H1 (cell line): ENCODE data around the gene SLC7A11. TPM values are rescaled to one million over a fixed set of nuclear protein-coding genes. Genes with fewer than 3 reads are reported as not detected.

Source experiments
- ASH2L ChIP-seq: fragments of 200-600, 300-600 bp; sonication (generic); IDR thresholded peaks from one replicate; pipeline ENCODE4 v1.7.1; 2017; ENCODE audit warnings: low read length
- CREB1 ChIP-seq: IDR thresholded peaks from 2 replicates; pipeline ENCODE4 v1.6.1; 2012; ENCODE audit warnings: inconsistent platforms
- EP300 ChIP-seq, 2 experiments: IDR thresholded peaks; 1 replicate in 1 of 2; 2 replicates in 1 of 2; pipeline ENCODE4 v1.6.1; 2011 to 2012; ENCODE audit warnings: low read depth in 2 of 2, low read length in 2 of 2, mild to moderate bottlenecking in 2 of 2, borderline replicate concordance in 1 of 2, inconsistent platforms in 1 of 2, moderate library complexity in 1 of 2
- EZH2 ChIP-seq: fragments of 200-600 bp; sonication (generic); IDR thresholded peaks from 2 replicates; pipeline ENCODE4 v1.7.1; 2012; ENCODE audit warnings: low read depth, mild to moderate bottlenecking, moderate library complexity, low read length, inconsistent platforms; ENCODE audit not compliant: severe bottlenecking
- SP1 ChIP-seq: IDR thresholded peaks from 2 replicates; pipeline ENCODE4 v1.6.1; 2011; ENCODE audit warnings: low read depth, low read length
- ZNF274 ChIP-seq: IDR thresholded peaks from 2 replicates; pipeline ENCODE4 v1.7.0; 2012; ENCODE audit warnings: low read length, borderline replicate concordance; ENCODE audit errors: extremely low read depth
- polyA plus RNA-seq, 7 experiments: library from polyadenylated mRNA; depleted of rRNA in 3 of 7; stranded (reverse) in 5 of 7; unstranded in 2 of 7; fragments of >200 nt in 5 of 7; fragments of 200-250 nt in 2 of 7; gene quantifications; 1 replicate in 5 of 7; 2 replicates in 1 of 7; 4 replicates in 1 of 7; pipeline versions ENCODE4 v1.2.1 to v1.2.3, GENCODE V29; 2011 to 2013; ENCODE audit warnings: missing spikeins in 2 of 7, mixed read lengths in 2 of 7
- total RNA-seq: library from RNA; stranded (reverse); fragmentation: NEBNext Ultra II Directional; extraction: Animal tissue kit (Norgen Biotek cat#: 25700); gene quantifications from 2 replicates; pipeline ENCODE4 v1.2.1, GENCODE V29; 2021
- TF ChIP-seq, protein P1 (sequence below): fragments of 300-600 bp; sonication (generic); IDR thresholded peaks from 2 replicates; pipeline ENCODE4 v1.7.1; 2012; ENCODE audit warnings: low read length, moderate library complexity, mild to moderate bottlenecking, inconsistent platforms; ENCODE audit not compliant: insufficient replicate concordance

SLC7A11 gene
- total and polyA plus RNA-seq, 2 of the 8 experiments (the other 6 are each of a cell fraction or from before 2014, with no cell fraction given), result 6.6 to 17.0 TPM

DNA sequence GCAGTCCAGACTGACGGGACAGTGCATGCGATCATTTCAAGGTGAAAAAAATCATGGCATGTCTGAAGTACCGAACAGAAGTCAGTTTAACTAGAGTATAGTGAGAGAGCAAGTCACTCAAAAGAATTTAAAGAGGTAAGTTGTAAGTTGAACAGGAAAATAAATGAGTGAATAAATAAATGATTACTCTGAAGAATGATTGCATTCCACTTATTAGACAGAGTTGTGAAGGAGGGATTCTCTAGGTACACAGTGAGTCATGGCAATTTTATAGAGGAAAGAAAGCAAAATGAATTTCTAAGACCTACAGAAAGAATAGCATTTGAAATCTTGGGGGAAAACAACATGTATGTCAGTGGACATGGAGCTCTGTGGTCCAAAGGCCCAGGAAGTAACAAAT is 37.1 kb upstream of the SLC7A11 start (continued):
- TF ChIP-seq, protein P1, sequence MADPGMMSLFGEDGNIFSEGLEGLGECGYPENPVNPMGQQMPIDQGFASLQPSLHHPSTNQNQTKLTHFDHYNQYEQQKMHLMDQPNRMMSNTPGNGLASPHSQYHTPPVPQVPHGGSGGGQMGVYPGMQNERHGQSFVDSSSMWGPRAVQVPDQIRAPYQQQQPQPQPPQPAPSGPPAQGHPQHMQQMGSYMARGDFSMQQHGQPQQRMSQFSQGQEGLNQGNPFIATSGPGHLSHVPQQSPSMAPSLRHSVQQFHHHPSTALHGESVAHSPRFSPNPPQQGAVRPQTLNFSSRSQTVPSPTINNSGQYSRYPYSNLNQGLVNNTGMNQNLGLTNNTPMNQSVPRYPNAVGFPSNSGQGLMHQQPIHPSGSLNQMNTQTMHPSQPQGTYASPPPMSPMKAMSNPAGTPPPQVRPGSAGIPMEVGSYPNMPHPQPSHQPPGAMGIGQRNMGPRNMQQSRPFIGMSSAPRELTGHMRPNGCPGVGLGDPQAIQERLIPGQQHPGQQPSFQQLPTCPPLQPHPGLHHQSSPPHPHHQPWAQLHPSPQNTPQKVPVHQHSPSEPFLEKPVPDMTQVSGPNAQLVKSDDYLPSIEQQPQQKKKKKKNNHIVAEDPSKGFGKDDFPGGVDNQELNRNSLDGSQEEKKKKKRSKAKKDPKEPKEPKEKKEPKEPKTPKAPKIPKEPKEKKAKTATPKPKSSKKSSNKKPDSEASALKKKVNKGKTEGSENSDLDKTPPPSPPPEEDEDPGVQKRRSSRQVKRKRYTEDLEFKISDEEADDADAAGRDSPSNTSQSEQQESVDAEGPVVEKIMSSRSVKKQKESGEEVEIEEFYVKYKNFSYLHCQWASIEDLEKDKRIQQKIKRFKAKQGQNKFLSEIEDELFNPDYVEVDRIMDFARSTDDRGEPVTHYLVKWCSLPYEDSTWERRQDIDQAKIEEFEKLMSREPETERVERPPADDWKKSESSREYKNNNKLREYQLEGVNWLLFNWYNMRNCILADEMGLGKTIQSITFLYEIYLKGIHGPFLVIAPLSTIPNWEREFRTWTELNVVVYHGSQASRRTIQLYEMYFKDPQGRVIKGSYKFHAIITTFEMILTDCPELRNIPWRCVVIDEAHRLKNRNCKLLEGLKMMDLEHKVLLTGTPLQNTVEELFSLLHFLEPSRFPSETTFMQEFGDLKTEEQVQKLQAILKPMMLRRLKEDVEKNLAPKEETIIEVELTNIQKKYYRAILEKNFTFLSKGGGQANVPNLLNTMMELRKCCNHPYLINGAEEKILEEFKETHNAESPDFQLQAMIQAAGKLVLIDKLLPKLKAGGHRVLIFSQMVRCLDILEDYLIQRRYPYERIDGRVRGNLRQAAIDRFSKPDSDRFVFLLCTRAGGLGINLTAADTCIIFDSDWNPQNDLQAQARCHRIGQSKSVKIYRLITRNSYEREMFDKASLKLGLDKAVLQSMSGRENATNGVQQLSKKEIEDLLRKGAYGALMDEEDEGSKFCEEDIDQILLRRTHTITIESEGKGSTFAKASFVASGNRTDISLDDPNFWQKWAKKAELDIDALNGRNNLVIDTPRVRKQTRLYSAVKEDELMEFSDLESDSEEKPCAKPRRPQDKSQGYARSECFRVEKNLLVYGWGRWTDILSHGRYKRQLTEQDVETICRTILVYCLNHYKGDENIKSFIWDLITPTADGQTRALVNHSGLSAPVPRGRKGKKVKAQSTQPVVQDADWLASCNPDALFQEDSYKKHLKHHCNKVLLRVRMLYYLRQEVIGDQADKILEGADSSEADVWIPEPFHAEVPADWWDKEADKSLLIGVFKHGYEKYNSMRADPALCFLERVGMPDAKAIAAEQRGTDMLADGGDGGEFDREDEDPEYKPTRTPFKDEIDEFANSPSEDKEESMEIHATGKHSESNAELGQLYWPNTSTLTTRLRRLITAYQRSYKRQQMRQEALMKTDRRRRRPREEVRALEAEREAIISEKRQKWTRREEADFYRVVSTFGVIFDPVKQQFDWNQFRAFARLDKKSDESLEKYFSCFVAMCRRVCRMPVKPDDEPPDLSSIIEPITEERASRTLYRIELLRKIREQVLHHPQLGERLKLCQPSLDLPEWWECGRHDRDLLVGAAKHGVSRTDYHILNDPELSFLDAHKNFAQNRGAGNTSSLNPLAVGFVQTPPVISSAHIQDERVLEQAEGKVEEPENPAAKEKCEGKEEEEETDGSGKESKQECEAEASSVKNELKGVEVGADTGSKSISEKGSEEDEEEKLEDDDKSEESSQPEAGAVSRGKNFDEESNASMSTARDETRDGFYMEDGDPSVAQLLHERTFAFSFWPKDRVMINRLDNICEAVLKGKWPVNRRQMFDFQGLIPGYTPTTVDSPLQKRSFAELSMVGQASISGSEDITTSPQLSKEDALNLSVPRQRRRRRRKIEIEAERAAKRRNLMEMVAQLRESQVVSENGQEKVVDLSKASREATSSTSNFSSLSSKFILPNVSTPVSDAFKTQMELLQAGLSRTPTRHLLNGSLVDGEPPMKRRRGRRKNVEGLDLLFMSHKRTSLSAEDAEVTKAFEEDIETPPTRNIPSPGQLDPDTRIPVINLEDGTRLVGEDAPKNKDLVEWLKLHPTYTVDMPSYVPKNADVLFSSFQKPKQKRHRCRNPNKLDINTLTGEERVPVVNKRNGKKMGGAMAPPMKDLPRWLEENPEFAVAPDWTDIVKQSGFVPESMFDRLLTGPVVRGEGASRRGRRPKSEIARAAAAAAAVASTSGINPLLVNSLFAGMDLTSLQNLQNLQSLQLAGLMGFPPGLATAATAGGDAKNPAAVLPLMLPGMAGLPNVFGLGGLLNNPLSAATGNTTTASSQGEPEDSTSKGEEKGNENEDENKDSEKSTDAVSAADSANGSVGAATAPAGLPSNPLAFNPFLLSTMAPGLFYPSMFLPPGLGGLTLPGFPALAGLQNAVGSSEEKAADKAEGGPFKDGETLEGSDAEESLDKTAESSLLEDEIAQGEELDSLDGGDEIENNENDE, result no peak
- TF ChIP-seq SP1 (no peak), CREB1 (no peak), ASH2L (no peak), ZNF274 (no peak), EP300 (IDR thresholded peaks at IDR 0.05; ENCODE audit: borderline replicate concordance in 1 of 2, low read depth in 2 of 2, low read length in 2 of 2) (no peak), EZH2 (no peak)
